Measurements from ENCODE around the gene OSBPL3.

OSBPL3 gene

GRCh38 chr7:24871770-24872169, 108.2 kb downstream of the OSBPL3 start:
- no peak for DNase-seq (ENCODE audit: low read depth in 4 of 4, low spot score in 1 of 4)

DNA sequence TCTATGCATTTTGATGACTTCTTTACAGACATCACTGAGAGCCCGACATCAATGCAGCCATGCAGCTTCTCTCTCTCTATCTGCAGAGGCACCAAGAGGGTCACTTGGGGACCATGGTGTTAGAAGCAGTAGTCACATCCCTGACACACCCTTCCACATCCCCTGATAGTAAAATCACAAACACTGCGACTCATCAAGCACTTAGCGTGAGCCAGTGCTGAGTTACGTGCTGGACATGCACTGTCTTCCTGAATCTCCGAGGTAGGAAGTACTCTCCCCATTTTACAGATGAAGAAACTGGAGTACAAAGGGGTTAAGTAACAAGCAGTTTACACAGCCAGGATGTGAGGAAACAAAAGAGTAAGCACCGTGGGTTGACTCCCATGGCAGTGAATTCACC, 109.2 kb downstream of the OSBPL3 start:
- no peak for DNase-seq (ENCODE audit: low read depth in 4 of 4, low spot score in 1 of 4)

- DNase-seq (ENCODE audit: low read depth in 4 of 4, low spot score in 1 of 4), result no peak
Measured at GRCh38 chr7:24869572-24869971, 110.4 kb downstream of the OSBPL3 start.

DNA sequence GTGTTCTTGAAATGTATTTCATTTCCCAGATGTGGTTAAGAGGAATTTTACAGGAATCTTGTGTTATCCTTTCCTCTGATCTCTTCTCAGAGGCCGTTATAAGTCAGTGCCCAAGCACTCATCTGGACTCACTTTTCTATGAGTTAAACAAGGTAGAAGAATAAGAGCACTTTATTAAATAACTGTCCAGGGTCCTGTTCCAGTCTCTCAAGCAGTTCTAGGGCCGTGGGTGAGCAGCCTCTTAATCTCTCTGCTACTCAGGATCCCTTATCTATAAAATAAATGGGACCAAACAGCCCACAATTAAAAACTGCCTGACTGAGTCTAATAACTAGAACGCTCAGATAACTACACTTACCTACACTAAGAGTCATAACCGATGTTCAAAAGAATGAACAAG, 111.2 kb downstream of the OSBPL3 start:
- no peak for DNase-seq (ENCODE audit: low read depth in 4 of 4, low spot score in 1 of 4)

GRCh38 chr7:24866004-24866615, 113.9 kb downstream of the OSBPL3 start:
- peak in 1 of 4 experiments; percentile 36 for DNase-seq (ENCODE audit: low read depth in 4 of 4, low spot score in 1 of 4)

GRCh38 chr7:24864214-24864817, 115.7 kb downstream of the OSBPL3 start:
- no peak for DNase-seq (ENCODE audit: low read depth in 4 of 4, low spot score in 1 of 4)

DNA sequence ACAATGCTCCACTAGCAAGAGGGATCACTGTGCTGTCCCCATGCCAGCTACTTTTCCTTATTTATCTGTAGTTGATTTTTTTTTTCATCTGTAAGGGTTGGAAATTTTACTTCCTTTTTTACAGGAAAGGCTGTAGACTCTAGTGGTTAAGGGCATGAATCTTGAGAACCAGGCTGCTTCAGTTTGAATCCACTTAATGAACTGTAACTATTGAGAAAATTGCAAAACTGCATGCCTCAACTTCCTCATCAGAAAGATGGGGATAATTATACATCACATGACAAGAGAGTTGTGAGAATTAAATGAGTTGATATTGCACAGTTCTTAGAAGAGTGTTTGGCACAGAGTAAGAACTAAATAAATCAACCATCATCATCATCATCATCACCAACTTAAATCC, 116.4 kb downstream of the OSBPL3 start:
- no peak for DNase-seq (ENCODE audit: low read depth in 4 of 4, low spot score in 1 of 4)

DNA sequence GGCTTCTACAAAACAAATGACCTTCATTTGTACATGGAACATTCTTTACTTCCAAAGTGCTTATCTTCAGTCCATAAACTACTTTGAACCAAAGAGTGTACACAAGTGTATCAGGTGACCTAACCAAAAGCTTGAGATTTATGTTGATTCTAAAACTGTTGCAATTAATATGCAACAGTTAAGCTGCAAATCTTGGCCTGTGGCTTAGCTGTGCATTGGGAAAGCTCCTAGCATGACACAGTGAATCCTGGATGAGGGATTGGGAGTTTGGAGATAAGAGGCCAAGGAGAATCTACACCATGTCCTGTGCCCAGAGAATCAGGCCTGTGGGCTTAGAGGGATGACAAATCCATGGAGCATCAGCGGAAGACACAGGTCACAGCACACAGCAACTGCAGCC, 117.5 kb downstream of the OSBPL3 start:
- no peak for DNase-seq (ENCODE audit: low read depth in 4 of 4, low spot score in 1 of 4)

- no peak for DNase-seq (ENCODE audit: low read depth in 4 of 4, low spot score in 1 of 4)
Measured at GRCh38 chr7:24861336-24861735, 118.6 kb downstream of the OSBPL3 start.

DNA sequence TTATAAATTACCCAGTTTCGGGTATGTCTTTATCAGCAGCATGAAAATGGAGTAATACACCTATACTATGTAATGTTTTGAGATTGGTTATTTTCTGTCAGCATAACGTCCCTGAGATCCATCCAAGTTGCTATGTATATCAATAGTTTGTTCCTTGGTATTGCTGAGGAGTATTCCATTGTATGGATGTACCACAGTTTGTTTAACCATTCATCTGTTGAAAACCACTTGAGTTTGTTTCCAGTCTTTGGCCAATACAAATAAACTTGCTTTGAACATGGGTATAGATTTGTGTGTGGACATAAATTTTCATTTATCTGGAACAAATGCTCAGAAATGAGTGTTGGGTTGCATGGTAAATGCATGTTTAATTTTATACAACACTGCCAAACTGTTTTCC, 119.4 kb downstream of the OSBPL3 start:
- DNase-seq (ENCODE audit: low read depth in 4 of 4, low spot score in 1 of 4), result no peak

GRCh38 chr7:24858108-24858977, 121.6 kb downstream of the OSBPL3 start:
- DNase-seq (ENCODE audit: low read depth in 4 of 4, low spot score in 1 of 4), result no peak

GRCh38 chr7:24857623-24858022, 122.4 kb downstream of the OSBPL3 start:
- no peak for DNase-seq (ENCODE audit: low read depth in 4 of 4, low spot score in 1 of 4)

- DNase-seq (ENCODE audit: low read depth in 4 of 4, low spot score in 1 of 4), result no peak
Measured at GRCh38 chr7:24854866-24855265, 125.1 kb downstream of the OSBPL3 start.

DNA sequence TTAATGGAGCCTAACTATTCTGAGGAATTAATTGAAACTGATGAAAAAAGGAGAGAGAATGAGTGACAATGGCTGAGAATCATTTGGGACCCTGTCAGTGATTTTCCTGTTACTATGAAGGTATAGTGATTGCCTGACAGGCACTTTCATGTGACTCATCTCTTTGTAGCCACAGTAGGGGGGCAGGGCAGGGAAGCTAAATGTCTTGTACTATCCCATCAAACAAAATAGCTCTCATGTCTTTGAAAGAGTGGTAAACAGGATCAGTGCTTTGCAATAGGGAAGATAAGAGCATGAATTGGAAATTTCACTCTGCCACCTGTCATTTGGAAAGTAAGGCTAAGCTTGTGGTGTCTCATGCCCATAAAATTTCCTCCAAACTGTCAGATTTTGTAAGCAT, 128.2 kb downstream of the OSBPL3 start:
- no peak for DNase-seq (ENCODE audit: low read depth in 4 of 4, low spot score in 1 of 4)

GRCh38 chr7:24848878-24849277, 131.1 kb downstream of the OSBPL3 start:
- no peak for DNase-seq (ENCODE audit: low read depth in 4 of 4, low spot score in 1 of 4)

DNA sequence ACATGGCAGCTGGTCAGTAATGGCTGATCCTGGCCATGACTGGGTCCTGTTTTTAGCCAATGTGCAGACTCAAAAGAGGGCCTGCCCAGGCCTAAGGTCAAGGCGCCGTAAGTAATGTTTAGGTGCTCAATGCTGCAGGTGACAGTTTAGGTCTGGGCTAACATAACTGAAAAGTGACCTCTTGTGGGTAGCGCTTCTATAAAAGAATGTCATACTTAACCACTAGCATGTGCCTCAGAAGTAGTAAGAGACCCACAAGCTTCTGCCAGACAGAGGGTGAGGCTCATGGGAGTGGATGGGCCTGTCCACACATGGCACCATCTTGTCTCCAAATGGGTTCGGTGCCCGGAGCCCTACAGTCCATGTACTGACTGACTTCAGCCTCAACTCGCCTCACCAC, 132.2 kb downstream of the OSBPL3 start:
- no peak for DNase-seq (ENCODE audit: low read depth in 4 of 4, low spot score in 1 of 4)

DNA sequence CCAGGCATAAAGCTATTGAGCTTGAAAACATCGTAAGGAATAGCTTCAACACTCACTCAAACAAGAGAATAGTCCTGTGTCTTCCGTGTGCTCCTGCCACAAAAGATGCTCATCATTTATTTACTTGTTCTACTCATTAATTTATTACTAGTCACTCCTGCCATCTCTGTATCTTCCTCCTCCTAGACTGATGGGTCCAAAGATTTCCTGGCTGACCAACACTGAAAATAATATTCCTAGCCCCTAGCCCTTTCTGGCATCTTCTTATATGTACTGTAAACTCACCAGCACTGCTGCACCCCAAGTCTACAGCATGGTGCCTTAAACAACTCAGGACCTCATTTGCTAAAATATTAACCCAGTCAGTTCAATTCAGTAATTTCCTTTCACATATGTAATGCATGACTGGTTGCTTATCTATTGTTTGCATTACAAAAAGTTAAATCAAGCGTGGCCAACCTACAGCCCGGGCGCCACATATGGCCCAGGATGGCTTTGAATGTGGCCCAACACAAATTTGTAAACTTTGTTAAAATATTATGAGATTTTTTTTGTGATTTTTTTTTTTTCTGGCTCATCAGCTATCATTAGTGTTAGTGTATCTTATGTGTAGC, 136.1 kb downstream of the OSBPL3 start:
- no peak for DNase-seq (ENCODE audit: low read depth in 4 of 4, low spot score in 1 of 4)

DNA sequence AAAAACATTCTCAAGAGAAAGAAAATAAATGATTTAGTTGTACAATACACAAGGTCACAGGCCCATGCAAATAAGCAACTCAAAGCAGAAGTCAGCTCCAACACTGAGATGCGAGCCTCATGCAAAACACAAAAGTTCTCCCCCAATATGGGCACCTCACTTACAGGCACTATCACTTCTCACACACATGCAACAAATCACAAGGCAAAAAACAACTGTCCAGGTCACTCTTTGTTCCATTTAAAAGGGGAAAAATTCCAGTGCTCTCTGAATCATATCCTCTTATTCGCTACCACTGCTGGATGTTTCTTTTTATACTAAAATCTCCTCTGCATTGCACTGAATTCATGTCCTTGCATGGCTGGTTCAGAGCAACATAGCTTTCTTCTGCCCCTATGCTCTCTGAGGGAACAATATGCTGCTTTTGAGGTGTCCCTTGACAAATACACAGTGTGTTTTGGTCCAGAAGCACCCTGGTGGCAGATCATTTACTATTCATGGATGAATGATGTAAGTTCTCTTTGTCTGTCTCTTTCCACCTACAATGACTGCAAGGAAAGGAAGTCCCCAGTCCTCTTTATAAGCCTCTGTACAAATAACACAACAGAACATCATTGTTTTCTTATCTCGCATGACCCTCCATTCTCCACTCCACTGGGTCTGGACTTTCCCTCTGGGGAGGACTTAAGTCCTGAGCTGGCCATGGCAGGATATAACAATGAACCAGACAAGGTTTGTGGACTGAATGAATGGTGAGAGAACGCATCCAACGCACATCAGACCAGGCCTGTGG, 137.3 kb downstream of the OSBPL3 start:
- DNase-seq (ENCODE audit: low read depth in 4 of 4, low spot score in 1 of 4), result no peak

- no peak for DNase-seq (ENCODE audit: low read depth in 4 of 4, low spot score in 1 of 4)
Measured at GRCh38 chr7:24842029-24842428, 137.9 kb downstream of the OSBPL3 start.

DNA sequence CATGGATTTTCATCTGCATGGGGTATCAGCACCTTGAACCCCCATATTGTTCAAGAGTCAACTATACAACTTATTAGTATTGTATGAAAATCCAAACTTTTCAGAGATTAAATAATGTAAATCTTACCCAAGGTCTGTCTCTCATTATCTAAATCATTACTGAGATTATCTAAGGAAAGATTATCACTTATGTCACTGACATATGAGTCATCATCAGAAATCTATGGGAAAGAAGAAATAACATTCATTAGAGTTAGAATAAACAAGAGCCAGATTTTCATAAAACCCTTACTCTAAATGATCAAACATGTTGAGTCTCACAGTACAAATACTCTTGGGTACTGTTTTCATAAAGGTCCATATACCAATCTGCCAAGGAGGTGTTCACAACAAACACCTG, 139.4 kb downstream of the OSBPL3 start:
- no peak for DNase-seq (ENCODE audit: low read depth in 4 of 4, low spot score in 1 of 4)

GRCh38 chr7:24836084-24836483, 143.9 kb downstream of the OSBPL3 start:
- DNase-seq (ENCODE audit: low read depth in 4 of 4, low spot score in 1 of 4), result no peak

Data from stimulated activated CD4-positive, alpha-beta T cell treated with anti-CD3 and anti-CD28 coated beads, Interleukin-1b, Interleukin-23, amount 100 ng/mL, for 24 hours (primary cell).